VCaP (cell line): ENCODE results near the gene MALL.
"Not testable (repeated sequence)": the region's sequence is repeated elsewhere in the genome, so short reads cannot be mapped to it uniquely, and the experiment has no call there.

Experiments
- H3K27ac ChIP-seq: fragments of 450-650 bp; 2 replicates; pipeline ENCODE4 v1.5.1; 2017
- TF ChIP-seq, protein P1 (sequence below): fragments of 450-650 bp; conservative IDR thresholded peaks from 2 replicates; pipeline ENCODE4 v1.5.1; 2017; ENCODE audit warnings: mild to moderate bottlenecking, moderate library complexity

The MALL gene

DNA sequence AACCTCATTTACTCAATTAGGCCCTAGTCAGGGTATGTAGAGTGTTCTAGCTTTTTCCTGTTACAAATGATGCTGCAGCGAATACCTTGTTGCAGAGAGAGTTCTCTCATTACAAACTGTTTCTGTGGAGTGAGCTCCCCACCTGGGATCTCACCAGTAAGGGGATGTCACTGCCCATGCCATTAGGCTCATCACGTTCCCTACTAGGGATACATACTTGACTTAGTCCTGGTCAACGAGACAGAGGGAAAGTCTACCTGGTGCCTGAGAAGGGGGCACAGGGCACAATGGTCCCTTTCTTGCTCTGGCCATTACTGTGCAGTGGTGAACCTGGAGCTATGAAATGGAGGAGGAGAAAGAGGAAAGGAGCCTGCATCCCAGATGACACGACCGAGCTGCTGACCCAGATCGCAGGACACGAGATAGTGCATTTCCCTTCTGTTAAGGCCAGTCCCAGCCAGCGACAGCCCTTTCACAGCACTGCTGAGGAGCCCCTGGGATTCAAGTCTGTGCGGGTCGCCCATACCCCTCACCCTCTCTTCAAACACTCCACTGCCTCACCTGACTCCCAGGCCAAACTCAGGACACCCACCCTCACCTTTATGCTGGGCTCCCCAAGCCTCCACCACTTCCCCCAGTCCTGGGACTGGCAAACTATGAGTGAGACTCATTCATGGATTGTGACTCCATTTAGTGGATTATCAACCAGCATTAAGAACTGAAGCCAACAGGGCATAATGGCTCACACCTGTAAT lies 16.0 kb downstream of the MALL start:
- H3K27ac ChIP-seq, result no peak overlapping the region; the same call in 1 of the 2 replicates
- TF ChIP-seq, protein P1, sequence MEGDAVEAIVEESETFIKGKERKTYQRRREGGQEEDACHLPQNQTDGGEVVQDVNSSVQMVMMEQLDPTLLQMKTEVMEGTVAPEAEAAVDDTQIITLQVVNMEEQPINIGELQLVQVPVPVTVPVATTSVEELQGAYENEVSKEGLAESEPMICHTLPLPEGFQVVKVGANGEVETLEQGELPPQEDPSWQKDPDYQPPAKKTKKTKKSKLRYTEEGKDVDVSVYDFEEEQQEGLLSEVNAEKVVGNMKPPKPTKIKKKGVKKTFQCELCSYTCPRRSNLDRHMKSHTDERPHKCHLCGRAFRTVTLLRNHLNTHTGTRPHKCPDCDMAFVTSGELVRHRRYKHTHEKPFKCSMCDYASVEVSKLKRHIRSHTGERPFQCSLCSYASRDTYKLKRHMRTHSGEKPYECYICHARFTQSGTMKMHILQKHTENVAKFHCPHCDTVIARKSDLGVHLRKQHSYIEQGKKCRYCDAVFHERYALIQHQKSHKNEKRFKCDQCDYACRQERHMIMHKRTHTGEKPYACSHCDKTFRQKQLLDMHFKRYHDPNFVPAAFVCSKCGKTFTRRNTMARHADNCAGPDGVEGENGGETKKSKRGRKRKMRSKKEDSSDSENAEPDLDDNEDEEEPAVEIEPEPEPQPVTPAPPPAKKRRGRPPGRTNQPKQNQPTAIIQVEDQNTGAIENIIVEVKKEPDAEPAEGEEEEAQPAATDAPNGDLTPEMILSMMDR, result no peak

GRCh38 chr2:110099038-110099425 lies 16.6 kb downstream of the MALL start:
- TF ChIP-seq, protein P1, result no peak
- H3K27ac ChIP-seq, result no peak overlapping the region

- H3K27ac ChIP-seq, result no peak overlapping the region
- TF ChIP-seq, protein P1, result no peak
Measured at GRCh38 chr2:110097506-110098220, 18.0 kb downstream of the MALL start.

DNA sequence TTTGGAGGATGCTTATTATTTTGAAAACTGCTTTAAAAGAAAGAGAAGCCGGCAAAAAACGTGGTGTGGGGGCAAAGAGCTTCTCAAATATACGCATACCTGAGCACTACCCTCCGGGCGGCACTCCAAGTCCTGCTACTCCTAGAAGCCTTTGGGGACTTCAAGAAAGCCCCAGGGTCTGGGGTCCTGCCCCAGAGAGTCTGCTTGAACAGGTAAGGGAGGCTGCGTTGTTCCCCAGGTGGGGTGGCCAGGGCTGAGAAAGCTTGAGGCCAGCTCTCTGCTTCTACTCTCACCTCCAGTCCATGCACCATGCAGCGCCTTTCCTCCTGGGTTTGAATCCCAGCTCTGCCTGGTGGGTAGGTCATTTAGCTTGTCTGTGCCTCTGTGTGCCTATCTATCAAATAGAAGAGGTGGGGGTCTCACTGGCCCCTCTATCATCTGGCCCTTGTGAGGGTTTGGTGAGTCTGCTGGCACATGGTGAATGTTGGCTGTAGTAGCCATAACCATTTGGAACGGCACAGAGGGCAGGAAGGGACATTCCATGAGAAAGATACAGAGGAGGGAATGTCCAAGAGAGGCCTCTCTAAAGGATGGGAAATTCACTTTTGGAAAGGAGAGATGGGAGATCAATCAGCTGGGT lies 19.5 kb downstream of the MALL start:
- TF ChIP-seq, protein P1, result no peak
- H3K27ac ChIP-seq, result no peak overlapping the region

DNA sequence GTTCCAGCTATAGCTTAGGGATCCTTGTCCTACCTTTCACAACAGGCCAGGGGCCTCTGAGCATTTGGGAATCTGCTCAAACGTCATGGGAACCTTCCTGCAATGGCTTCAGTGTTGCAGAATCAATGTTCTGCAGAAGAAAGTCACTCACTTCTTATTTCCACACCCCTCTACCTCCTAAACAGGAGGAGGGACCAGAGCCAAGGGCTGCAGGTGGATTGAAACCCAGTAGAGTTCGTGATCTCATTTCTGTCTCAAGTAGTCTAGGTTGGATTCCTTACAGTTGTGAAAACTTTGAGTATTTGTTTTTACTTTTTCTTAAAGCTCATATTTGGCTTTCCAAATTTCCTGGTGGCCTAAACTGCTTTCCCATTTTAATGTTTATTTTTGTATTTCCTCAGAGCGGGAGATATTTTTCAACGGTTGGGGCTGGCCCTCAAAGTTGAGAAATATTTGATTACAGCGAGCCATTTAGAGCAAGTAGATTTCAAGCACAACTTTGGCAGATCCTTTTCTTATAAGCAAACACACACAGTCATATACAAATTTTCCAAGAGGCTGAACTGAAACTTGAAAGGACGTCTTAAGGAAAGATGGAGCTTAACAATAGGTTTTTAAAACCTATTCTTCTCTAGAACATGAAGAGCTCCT lies 20.6 kb downstream of the MALL start:
- not testable (repeated sequence) for H3K27ac ChIP-seq

GRCh38 chr2:110093924-110094323 lies 21.7 kb downstream of the MALL start:
- not testable (repeated sequence) for H3K27ac ChIP-seq

- H3K27ac ChIP-seq, result not testable (repeated sequence)
Measured at GRCh38 chr2:110090164-110090563, 25.5 kb downstream of the MALL start.

GRCh38 chr2:110083757-110084156 lies 31.9 kb downstream of the MALL start:
- H3K27ac ChIP-seq, result not testable (repeated sequence)

- H3K27ac ChIP-seq, result not testable (repeated sequence)
Measured at GRCh38 chr2:110083162-110083561, 32.5 kb downstream of the MALL start.

GRCh38 chr2:110078104-110078503 lies 37.5 kb downstream of the MALL start:
- not testable (repeated sequence) for H3K27ac ChIP-seq

GRCh38 chr2:110075896-110076295 lies 39.7 kb downstream of the MALL start:
- not testable (repeated sequence) for H3K27ac ChIP-seq

DNA sequence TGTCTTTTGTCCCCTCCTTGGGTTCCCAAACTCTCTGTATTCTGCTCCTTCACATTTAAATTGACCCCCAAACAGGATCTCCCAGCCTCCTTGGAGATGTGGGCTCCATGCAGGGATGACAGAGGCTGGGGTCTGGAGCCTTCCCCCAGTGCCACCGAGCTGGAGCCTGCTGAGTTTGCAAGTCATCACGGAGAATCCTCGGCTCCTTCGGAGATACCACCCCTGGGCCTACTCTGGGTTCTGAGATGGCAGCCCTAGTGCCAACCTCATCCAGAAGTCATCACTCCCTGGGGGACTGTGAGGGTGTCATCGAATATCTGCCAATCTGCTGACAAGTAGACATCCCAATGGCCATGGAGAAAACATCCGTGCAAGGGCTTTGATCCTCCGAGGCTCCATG lies 45.8 kb downstream of the MALL start:
- H3K27ac ChIP-seq, result not testable (repeated sequence)

- not testable (repeated sequence) for H3K27ac ChIP-seq
Measured at GRCh38 chr2:110068153-110068552, 47.5 kb downstream of the MALL start.

DNA sequence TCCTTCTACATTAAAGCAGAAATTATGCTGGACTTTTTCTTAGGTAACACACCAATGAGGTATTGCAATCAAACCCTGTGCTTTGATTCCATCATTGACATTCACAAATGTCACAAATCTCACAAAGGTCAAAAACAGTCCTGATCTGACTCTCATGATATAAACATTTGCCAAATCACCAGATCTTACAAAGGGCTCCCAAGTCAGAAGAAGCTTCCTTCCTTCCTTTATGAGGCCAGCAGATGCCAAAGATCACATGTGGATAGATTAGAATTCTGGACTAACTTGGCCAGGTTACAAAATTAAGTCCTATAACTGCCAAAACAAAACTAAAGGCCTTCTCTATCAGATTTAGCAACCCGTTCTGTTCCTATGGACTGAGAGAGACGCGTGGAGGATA lies 53.3 kb downstream of the MALL start:
- H3K27ac ChIP-seq, result not testable (repeated sequence)

DNA sequence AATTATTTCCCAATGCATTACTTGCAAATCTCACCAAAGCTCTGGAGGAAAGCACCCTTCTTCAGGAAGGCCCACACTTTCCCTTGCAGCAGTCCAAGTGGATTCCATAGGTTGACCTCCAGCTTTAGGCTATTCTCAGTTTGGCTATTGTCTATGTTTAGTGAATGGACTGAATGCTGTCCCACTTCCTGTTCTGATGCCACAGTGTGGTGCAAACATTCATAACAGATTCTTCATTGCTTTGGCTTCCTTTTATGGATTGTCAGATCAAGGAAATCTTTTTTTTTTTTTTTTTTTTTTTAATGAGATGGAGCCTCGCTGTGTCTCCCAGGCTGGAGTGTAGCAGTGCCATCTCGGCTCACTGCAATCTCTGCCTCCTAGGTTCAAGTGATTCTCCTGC lies 55.1 kb downstream of the MALL start:
- not testable (repeated sequence) for H3K27ac ChIP-seq
